GM23338 (cell line): ENCODE measurements around the gene SETBP1. TPM values are rescaled to one million over a fixed set of nuclear protein-coding genes. Genes with fewer than 3 reads are reported as not detected.
"Not testable (repeated sequence)": the region's sequence is repeated elsewhere in the genome, so short reads cannot be mapped to it uniquely, and the experiment has no call there.

Experiments used
- ATAC-seq: fragments of 200-7000 bp; cut with Tn5 transposase; 3 replicates; pipeline ENCODE4 v1.9.1; 2020
- DNase-seq: peaks from one replicate; pipeline ENCODE4 v3.0.0-alpha.2; 2015; ENCODE audit warnings: low spot score
- H2AFZ ChIP-seq: fragments of 200-600 bp; sonication (generic); 2 replicates; pipeline ENCODE4 v1.8.0; 2016; ENCODE audit warnings: antibody characterized with exemption, mild to moderate bottlenecking, moderate library complexity
- H3F3A ChIP-seq: fragments of 200-600 bp; sonication (generic); replicated peaks from 2 replicates; pipeline ENCODE4 v1.8.0; 2017; ENCODE audit warnings: antibody characterized with exemption, mixed run types, low read depth
- H3K27ac ChIP-seq: fragments of 200-600 bp; sonication (generic); 2 replicates; pipeline ENCODE4 v1.6.1; 2016; ENCODE audit warnings: low read depth
- H3K27me3 ChIP-seq: fragments of 200-600 bp; sonication (generic); 2 replicates; pipeline ENCODE4 v1.8.0; 2016; ENCODE audit warnings: mild to moderate bottlenecking, mixed run types, moderate library complexity; ENCODE audit not compliant: insufficient read depth
- H3K36me3 ChIP-seq: fragments of 200-600 bp; sonication (generic); 2 replicates; pipeline ENCODE4 v1.8.0; 2016; ENCODE audit warnings: mild to moderate bottlenecking; ENCODE audit not compliant: insufficient read depth
- H3K4me1 ChIP-seq: fragments of 200-600 bp; sonication (generic); 2 replicates; pipeline ENCODE4 v1.8.0; 2016; ENCODE audit warnings: mild to moderate bottlenecking, moderate library complexity; ENCODE audit not compliant: insufficient read depth
- H3K4me2 ChIP-seq: fragments of 200-600 bp; sonication (generic); 2 replicates; pipeline ENCODE4 v1.7.1; 2017; ENCODE audit warnings: mixed run types
- H3K4me3 ChIP-seq: fragments of 200-600 bp; sonication (generic); 2 replicates; pipeline ENCODE4 v1.6.1; 2016; ENCODE audit warnings: mixed run types
- H3K79me2 ChIP-seq: fragments of 200-600 bp; sonication (generic); replicated peaks from 2 replicates; pipeline ENCODE4 v1.8.0; 2017; ENCODE audit warnings: mild to moderate bottlenecking; ENCODE audit not compliant: insufficient read depth
- H3K9me2 ChIP-seq: fragments of 200-600 bp; sonication (generic); 2 replicates; pipeline ENCODE4 v1.8.0; 2017; ENCODE audit not compliant: insufficient read depth
- H4K20me1 ChIP-seq: fragments of 200-600 bp; sonication (generic); replicated peaks from 2 replicates; pipeline ENCODE4 v1.8.0; 2017; ENCODE audit warnings: mild to moderate bottlenecking; ENCODE audit not compliant: insufficient read depth
- H3K27ac Mint-ChIP-seq: 2 replicates; pipeline ENCODE4 v1.8.0; 2020; ENCODE audit warnings: inconsistent platforms, mild to moderate bottlenecking, moderate library complexity, mixed read lengths
- H3K27me3 Mint-ChIP-seq: 3 replicates; pipeline ENCODE4 v1.8.0; 2022; ENCODE audit warnings: low read depth, mild to moderate bottlenecking, moderate library complexity, mixed read lengths, inconsistent platforms; ENCODE audit not compliant: insufficient read depth, poor library complexity
- H3K36me3 Mint-ChIP-seq: 3 replicates; pipeline ENCODE4 v1.8.0; 2021; ENCODE audit warnings: low read depth, mild to moderate bottlenecking, inconsistent platforms, moderate library complexity, mixed read lengths
- H3K4me1 Mint-ChIP-seq: 3 replicates; pipeline ENCODE4 v1.8.0; 2020; ENCODE audit warnings: mild to moderate bottlenecking, inconsistent platforms, mixed read lengths
- H3K4me3 Mint-ChIP-seq: 3 replicates; pipeline ENCODE4 v1.8.0; 2021; ENCODE audit warnings: moderate library complexity, mild to moderate bottlenecking, inconsistent platforms, mixed read lengths
- H3K9me3 Mint-ChIP-seq: 3 replicates; pipeline ENCODE4 v1.8.0; 2020; ENCODE audit warnings: moderate library complexity, mild to moderate bottlenecking, inconsistent platforms, mixed read lengths
- EZH2 ChIP-seq: fragments of 200-600 bp; sonication (generic); IDR thresholded peaks from one replicate; pipeline ENCODE4 v1.8.0; 2017; ENCODE audit warnings: antibody characterized with exemption, mild to moderate bottlenecking, low read depth; ENCODE audit not compliant: unreplicated experiment
- JUNB ChIP-seq: IDR thresholded peaks from one replicate; pipeline ENCODE4 v1.6.1; 2016; ENCODE audit warnings: antibody characterized with exemption; ENCODE audit not compliant: unreplicated experiment
- REST ChIP-seq: IDR thresholded peaks from one replicate; pipeline ENCODE4 v1.6.1; 2018; ENCODE audit warnings: antibody characterized with exemption; ENCODE audit not compliant: unreplicated experiment
- STAT1 ChIP-seq: IDR thresholded peaks from one replicate; pipeline ENCODE4 v1.6.1; 2016; ENCODE audit warnings: antibody characterized with exemption; ENCODE audit not compliant: unreplicated experiment
- ZNF331 ChIP-seq: fragments of 250-450 bp; sonication (Bioruptor Pico); IDR thresholded peaks from 2 replicates; pipeline ENCODE4 v1.5.0; 2020; ENCODE audit warnings: low read depth, mild to moderate bottlenecking, moderate library complexity
- polyA plus RNA-seq: library from polyadenylated mRNA; unstranded; fragments of >200 nt; fragmentation: Nextera tagmentation; extraction: Ambion mirVana; gene quantifications from 2 replicates; pipeline ENCODE4 v1.2.1, GENCODE V29; 2016
- total RNA-seq: library from RNA; depleted of rRNA; stranded (reverse); fragments of >200 nt; shearing (Covaris generic); gene quantifications from 2 replicates; pipeline ENCODE4 v1.2.3, GENCODE V29; 2014
- TF ChIP-seq, protein P1 (sequence below): fragments of 250-450 bp; sonication (Bioruptor Pico); IDR thresholded peaks from 2 replicates; pipeline ENCODE4 v1.5.0; 2020; ENCODE audit warnings: mild to moderate bottlenecking, moderate library complexity

The SETBP1 gene
- total and polyA plus RNA-seq, 2 experiments from 2014 or later, result 1.6 to 5.5 TPM

DNA sequence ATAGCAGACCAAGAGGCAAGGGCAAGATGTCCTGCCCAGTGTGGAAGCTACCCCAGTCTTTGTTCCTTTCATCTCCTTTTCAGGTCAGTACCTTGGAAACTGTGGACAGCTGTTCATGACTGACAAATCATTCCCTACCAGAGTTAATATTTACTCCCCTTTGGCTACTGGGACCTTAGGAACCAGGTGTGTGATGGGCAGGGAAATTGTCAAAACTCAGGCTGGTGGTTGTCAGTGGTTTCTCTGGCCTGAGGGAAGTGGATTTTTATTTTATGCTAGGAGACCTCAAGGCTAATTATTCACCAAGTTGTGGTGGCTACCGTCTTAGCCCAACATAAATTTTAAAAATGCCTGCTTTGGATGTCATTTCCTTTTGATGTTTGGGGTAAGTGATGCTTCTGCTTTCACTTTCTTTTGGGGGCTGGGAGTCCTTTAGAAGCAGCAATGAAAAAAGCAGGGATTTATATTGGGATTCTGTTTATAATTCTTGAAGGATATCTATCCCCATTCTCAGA, 119.3 kb downstream of the SETBP1 start:
- ATAC-seq (no peak; the same call in 2 of the 3 replicates), DNase-seq (no peak)
- H3K4me1 Mint-ChIP-seq, result peaks cover 18% of the 10 kb centered on the region
- H3F3A ChIP-seq, result no peaks in the 10 kb centered on the region
- H3K27ac ChIP-seq, result no peak overlapping the region
- no peaks in the 10 kb centered on the region for H4K20me1 ChIP-seq
- H3K27me3 ChIP-seq, result no peaks in the 10 kb centered on the region
- peaks cover 18% of the 10 kb centered on the region; the same call in 1 of the 2 replicates for H3K9me2 ChIP-seq
- TF ChIP-seq JUNB (no peak), EZH2 (no peak)
- H3K4me3 ChIP-seq, result no peak overlapping the region
- no peaks in the 10 kb centered on the region for H3K36me3 ChIP-seq
- H2AFZ ChIP-seq, result no peak overlapping the region
- H3K27me3 Mint-ChIP-seq, result peaks cover 4% of the 10 kb centered on the region
- peaks cover 9% of the 10 kb centered on the region; the same call in 2 of the 3 replicates for H3K9me3 Mint-ChIP-seq
- no peak overlapping the region for H3K4me2 ChIP-seq
- H3K27ac Mint-ChIP-seq, result no peak overlapping the region
- peaks cover 16% of the 10 kb centered on the region for H3K36me3 Mint-ChIP-seq
- H3K79me2 ChIP-seq, result no peaks in the 10 kb centered on the region
- H3K4me1 ChIP-seq, result peaks cover 9% of the 10 kb centered on the region; the same call in 1 of the 2 replicates
- no peak overlapping the region for H3K4me3 Mint-ChIP-seq

DNA sequence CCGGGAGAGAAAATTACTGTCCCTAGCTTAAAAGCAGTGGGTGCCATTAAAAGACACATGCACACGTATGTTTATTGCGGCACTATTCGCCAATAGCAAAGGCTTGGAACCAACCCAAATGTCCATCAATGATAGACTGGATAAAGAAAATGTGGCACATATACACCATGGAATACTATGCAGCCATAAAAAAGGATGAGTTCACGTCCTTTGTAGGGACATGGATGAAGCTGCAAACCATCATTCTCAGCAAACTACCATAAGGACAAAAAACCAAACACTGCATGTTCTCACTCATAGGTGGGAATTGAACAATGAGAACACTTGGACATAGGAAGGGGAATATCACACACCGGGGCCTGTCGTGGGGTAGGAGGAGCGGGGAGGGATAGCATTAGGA, 120.1 kb downstream of the SETBP1 start:
- H3K79me2 ChIP-seq, H3K27me3 ChIP-seq, H2AFZ ChIP-seq, H3K27ac Mint-ChIP-seq, H3K27ac ChIP-seq, H3K4me3 ChIP-seq, H3K27me3 Mint-ChIP-seq, DNase-seq, H3K4me1 ChIP-seq, H3K36me3 ChIP-seq, H3K9me3 Mint-ChIP-seq, H3K4me2 ChIP-seq, H4K20me1 ChIP-seq, H3K4me3 Mint-ChIP-seq, H3F3A ChIP-seq, ATAC-seq: not testable (repeated sequence)
- Mint-ChIP-seq H3K4me1 (peaks cover 18% of the 10 kb centered on the region), H3K36me3 (peaks cover 16% of the 10 kb centered on the region)
- peaks cover 18% of the 10 kb centered on the region; the same call in 1 of the 2 replicates for H3K9me2 ChIP-seq

DNA sequence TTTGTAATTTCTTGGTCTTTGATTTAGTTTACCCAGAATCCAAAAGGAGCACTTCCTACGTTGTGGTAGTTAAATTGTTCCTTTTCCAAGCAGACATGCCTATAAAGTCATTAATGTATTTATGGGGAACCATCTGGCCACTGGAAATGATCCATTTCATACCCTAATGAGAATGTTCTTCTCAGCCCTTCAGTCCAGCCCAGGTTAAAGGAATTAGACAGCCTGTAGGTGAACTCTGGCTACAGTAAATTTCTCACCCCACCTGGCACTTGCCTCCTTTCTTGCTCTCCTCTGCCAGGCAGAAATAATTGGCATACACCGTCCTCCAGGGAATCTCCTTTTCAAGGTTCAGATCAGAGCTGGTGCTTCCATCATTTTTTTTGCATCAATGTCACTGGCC, 121.1 kb downstream of the SETBP1 start:
- Histone ChIP-seq H3K36me3 (no peaks in the 10 kb centered on the region), H3K4me2 (no peak overlapping the region), H3K4me3 (no peak overlapping the region), H2AFZ (no peak overlapping the region), H3K27ac (no peak overlapping the region), H3K9me2 (peaks cover 18% of the 10 kb centered on the region; the same call in 1 of the 2 replicates), H3F3A (no peaks in the 10 kb centered on the region), H3K4me1 (peaks cover 9% of the 10 kb centered on the region; the same call in 1 of the 2 replicates), H3K27me3 (no peaks in the 10 kb centered on the region), H3K79me2 (no peaks in the 10 kb centered on the region), H4K20me1 (no peaks in the 10 kb centered on the region)
- peaks cover 15% of the 10 kb centered on the region for H3K4me1 Mint-ChIP-seq
- no peak overlapping the region for H3K27ac Mint-ChIP-seq
- no peak overlapping the region for H3K4me3 Mint-ChIP-seq
- ATAC-seq (no peak), DNase-seq (no peak)
- peaks cover 9% of the 10 kb centered on the region; the same call in 2 of the 3 replicates for H3K9me3 Mint-ChIP-seq
- peaks cover 4% of the 10 kb centered on the region for H3K27me3 Mint-ChIP-seq
- peaks cover 16% of the 10 kb centered on the region for H3K36me3 Mint-ChIP-seq
- no peak for TF ChIP-seq EZH2
- TF ChIP-seq JUNB, result no peak
- no peak for TF ChIP-seq ZNF331 (CRISPR knock-in tag)
- TF ChIP-seq REST, result no peak
- TF ChIP-seq, protein P1, sequence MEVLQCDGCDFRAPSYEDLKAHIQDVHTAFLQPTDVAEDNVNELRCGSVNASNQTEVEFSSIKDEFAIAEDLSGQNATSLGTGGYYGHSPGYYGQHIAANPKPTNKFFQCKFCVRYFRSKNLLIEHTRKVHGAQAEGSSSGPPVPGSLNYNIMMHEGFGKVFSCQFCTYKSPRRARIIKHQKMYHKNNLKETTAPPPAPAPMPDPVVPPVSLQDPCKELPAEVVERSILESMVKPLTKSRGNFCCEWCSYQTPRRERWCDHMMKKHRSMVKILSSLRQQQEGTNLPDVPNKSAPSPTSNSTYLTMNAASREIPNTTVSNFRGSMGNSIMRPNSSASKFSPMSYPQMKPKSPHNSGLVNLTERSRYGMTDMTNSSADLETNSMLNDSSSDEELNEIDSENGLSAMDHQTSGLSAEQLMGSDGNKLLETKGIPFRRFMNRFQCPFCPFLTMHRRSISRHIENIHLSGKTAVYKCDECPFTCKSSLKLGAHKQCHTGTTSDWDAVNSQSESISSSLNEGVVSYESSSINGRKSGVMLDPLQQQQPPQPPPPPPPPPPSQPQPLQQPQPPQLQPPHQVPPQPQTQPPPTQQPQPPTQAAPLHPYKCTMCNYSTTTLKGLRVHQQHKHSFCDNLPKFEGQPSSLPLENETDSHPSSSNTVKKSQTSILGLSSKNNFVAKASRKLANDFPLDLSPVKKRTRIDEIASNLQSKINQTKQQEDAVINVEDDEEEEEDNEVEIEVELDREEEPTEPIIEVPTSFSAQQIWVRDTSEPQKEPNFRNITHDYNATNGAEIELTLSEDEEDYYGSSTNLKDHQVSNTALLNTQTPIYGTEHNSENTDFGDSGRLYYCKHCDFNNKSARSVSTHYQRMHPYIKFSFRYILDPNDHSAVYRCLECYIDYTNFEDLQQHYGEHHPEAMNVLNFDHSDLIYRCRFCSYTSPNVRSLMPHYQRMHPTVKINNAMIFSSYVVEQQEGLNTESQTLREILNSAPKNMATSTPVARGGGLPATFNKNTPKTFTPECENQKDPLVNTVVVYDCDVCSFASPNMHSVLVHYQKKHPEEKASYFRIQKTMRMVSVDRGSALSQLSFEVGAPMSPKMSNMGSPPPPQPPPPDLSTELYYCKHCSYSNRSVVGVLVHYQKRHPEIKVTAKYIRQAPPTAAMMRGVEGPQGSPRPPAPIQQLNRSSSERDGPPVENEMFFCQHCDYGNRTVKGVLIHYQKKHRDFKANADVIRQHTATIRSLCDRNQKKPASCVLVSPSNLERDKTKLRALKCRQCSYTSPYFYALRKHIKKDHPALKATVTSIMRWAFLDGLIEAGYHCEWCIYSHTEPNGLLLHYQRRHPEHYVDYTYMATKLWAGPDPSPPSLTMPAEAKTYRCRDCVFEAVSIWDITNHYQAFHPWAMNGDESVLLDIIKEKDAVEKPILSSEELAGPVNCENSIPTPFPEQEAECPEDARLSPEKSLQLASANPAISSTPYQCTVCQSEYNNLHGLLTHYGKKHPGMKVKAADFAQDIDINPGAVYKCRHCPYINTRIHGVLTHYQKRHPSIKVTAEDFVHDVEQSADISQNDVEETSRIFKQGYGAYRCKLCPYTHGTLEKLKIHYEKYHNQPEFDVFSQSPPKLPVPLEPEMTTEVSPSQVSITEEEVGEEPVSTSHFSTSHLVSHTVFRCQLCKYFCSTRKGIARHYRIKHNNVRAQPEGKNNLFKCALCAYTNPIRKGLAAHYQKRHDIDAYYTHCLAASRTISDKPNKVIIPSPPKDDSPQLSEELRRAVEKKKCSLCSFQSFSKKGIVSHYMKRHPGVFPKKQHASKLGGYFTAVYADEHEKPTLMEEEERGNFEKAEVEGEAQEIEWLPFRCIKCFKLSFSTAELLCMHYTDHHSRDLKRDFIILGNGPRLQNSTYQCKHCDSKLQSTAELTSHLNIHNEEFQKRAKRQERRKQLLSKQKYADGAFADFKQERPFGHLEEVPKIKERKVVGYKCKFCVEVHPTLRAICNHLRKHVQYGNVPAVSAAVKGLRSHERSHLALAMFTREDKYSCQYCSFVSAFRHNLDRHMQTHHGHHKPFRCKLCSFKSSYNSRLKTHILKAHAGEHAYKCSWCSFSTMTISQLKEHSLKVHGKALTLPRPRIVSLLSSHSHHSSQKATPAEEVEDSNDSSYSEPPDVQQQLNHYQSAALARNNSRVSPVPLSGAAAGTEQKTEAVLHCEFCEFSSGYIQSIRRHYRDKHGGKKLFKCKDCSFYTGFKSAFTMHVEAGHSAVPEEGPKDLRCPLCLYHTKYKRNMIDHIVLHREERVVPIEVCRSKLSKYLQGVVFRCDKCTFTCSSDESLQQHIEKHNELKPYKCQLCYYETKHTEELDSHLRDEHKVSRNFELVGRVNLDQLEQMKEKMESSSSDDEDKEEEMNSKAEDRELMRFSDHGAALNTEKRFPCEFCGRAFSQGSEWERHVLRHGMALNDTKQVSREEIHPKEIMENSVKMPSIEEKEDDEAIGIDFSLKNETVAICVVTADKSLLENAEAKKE (CRISPR knock-in tag), result no peak
- TF ChIP-seq STAT1, result no peak
